Esophagus muscularis mucosa (tissue), 4 donors: ENCODE measurements around the gene SMIM44. TPM values are rescaled to one million over a fixed set of nuclear protein-coding genes. Genes with fewer than 3 reads are reported as not detected.
A peak's percentile ranks its signal among the peaks of the same experiment; 100 is the strongest.

ENCODE experiments used
- DNase-seq: peaks from one replicate; pipeline ENCODE4 v3.0.0-alpha.2; 2017; ENCODE audit errors: extremely low spot score
- H3K27ac ChIP-seq, 4 donors: fragments of 200-600 bp; sonication (generic); replicated peaks in 1 of 4; 1 replicate in 3 of 4; 2 replicates in 1 of 4; pipeline ENCODE4 v1.5.1; 2016 to 2019; ENCODE audit warnings: mild to moderate bottlenecking in 1 of 4
- H3K27me3 ChIP-seq, 4 donors: fragments of 200-600 bp; sonication (generic); one replicate each; pipeline versions ENCODE4 v1.5.1 to v1.6.0; 2016 to 2019
- H3K36me3 ChIP-seq, 4 donors: fragments of 200-600 bp; sonication (generic); one replicate each; pipeline ENCODE4 v1.5.1; 2016 to 2019
- H3K4me1 ChIP-seq, 4 donors: fragments of 200-600 bp; sonication (generic); one replicate each; pipeline ENCODE4 v1.5.1; 2016 to 2019
- H3K4me3 ChIP-seq, 4 donors: fragments of 200-600 bp; sonication (generic); 1 replicate in 2 of 4; 2 replicates in 2 of 4; pipeline ENCODE4 v1.5.1; 2016 to 2019; ENCODE audit warnings: mild to moderate bottlenecking in 4 of 4, moderate library complexity in 1 of 4
- H3K9me3 ChIP-seq, 4 donors: fragments of 200-600 bp; sonication (generic); 1 replicate in 3 of 4; 2 replicates in 1 of 4; pipeline ENCODE4 v1.5.1; 2016 to 2019
- EP300 ChIP-seq: sonication (generic); formaldehyde crosslinking; IDR thresholded peaks from one replicate; pipeline ENCODE4 v1.6.1; 2017; ENCODE audit warnings: antibody characterized with exemption
- POLR2A ChIP-seq: fragments of 450-650 bp; IDR thresholded peaks from one replicate; pipeline ENCODE4 v1.6.1; 2017; ENCODE audit warnings: antibody characterized with exemption, moderate library complexity, mild to moderate bottlenecking, low read depth
- POLR2AphosphoS5 ChIP-seq, 2 donors: sonication (generic); formaldehyde crosslinking; IDR thresholded peaks; one replicate each; pipeline ENCODE4 v1.6.1; 2017; ENCODE audit warnings: antibody characterized with exemption in 2 of 2
- WGBS: methylation state at CpG from one replicate; pipeline ENCODE4 v1.1.5; 2018; 5-methylcytosine and 5-hydroxymethylcytosine counted together
- intact Hi-C: fragments of 100-400 bp; cut with DNase I; formaldehyde crosslinking; loops from one replicate; pipeline ENCODE4 v1.15.1; 2023
- total RNA-seq, 4 donors: library from RNA; depleted of rRNA; stranded (reverse); fragments of >200 nt; gene quantifications; one replicate each; pipeline versions ENCODE4 v1.1.0 to v1.2.1, GENCODE V29; 2016
- TF ChIP-seq, protein P1 (sequence below), 3 experiments: fragments of 200-600 bp in 2 of 3; fragments of 450-650 bp in 1 of 3; sonication (generic) in 2 of 3; IDR thresholded peaks; one replicate each; pipeline ENCODE4 v1.5.1; 2017 to 2019; ENCODE audit warnings: antibody characterized with exemption in 3 of 3, mild to moderate bottlenecking in 2 of 3, moderate library complexity in 1 of 3

Gene SMIM44
- total RNA-seq, 4 donors from 2014 or later, result not detected

DNA sequence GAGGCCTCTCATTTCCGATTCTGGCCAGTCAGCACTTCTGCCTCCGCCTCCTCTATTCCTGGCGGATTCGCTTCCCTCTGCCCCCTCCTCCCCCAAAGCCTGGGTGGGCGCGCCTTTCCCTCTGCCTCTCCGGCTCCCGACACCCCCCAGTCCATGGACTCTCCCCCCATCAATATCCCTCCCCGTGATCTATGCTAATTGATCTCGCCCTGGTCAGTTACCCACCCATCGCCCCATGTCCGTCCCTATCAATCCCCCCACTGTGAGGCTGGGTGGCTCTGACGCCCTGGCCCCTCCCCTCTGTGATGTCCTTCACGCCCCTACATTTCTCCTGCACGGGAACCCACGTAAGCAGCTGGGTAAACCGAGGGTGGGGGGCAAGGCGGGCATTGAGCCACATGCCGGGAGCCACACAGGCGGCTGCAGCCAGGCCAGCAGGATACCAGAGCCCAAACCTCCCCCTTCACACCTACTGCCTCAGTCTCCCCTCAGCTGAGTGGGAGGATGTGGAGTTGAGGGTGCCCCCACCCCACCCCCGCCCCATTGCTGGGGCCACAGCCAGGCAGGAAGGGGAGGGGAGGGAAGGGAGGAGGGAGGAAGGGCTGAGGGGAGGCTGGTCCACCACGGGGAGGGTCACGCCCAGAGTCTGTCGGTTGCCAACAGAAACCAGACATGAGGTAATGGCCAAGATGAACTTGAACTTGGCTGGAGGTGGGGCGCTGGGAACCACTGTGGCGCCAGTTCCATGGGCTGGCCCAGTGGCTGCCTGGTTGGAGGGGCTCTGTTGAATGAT, 24.0 kb downstream of the SMIM44 start:
- Histone ChIP-seq H3K9me3 (no peaks in the 10 kb centered on the region), H3K27me3 (no peaks in the 10 kb centered on the region), H3K4me3 (peak overlapping the region in 3 of 4 donors; percentile 12 to 29 (median 29)), H3K4me1 (peaks cover 41 to 98% (median 90%) of the 10 kb centered on the region in 4 donors), H3K27ac (peak overlapping the region; percentile 84 to 91 (median 89)), H3K36me3 (peaks cover 36 to 84% (median 73%) of the 10 kb centered on the region in 4 donors)
- DNase-seq, result peak; percentile 97
- 18% methylated on average over 25 of the region's 26 CpGs for WGBS
- intact Hi-C loops, result no loop called here
- TF ChIP-seq POLR2AphosphoS5 (IDR thresholded peaks at IDR 0.05), result peak; percentile 54 to 84
- TF ChIP-seq POLR2A, result no peak
- TF ChIP-seq EP300, result no peak

DNA sequence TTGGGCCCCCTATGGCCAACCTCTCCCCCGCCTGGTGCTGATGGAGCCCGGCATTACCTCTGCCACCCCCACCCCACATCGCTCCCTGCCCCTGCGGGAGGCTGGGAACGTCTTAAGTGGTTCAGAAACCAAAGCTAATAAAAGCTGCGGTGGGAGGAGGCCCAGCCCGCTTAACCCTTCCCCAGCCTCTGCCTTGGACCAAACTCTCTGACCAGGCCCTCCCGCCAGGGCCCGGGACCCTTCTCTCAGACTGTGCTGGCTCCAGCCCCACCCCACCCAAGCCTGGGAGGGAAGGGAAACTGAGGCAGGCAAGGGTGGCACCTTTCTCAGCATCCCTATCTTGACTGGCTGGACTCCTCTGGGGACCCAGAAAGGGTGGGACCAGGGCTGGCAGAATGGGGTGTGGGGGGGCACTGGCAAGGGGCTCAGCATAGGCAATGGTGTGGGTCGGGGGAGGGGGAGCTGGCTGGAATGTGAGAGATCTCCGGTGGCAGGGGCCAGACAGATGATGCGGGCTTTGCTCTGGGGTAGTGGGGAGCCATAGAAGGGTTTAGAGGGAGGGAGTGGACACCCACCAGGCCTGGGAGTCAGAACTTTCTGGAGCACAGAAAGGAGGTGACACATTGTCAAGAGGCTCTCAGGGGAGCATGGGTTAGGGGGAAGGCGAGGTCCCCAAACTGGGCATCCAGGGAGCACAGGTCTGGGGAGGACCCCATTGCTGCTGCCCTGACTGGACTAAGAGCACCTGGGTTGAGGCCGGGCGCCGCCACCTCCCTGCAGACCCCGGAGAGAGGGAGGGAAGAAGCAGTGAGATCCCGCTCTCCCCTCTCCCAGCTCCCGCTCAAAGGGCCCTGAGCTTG, 24.8 kb downstream of the SMIM44 start:
- TF ChIP-seq, protein P1, sequence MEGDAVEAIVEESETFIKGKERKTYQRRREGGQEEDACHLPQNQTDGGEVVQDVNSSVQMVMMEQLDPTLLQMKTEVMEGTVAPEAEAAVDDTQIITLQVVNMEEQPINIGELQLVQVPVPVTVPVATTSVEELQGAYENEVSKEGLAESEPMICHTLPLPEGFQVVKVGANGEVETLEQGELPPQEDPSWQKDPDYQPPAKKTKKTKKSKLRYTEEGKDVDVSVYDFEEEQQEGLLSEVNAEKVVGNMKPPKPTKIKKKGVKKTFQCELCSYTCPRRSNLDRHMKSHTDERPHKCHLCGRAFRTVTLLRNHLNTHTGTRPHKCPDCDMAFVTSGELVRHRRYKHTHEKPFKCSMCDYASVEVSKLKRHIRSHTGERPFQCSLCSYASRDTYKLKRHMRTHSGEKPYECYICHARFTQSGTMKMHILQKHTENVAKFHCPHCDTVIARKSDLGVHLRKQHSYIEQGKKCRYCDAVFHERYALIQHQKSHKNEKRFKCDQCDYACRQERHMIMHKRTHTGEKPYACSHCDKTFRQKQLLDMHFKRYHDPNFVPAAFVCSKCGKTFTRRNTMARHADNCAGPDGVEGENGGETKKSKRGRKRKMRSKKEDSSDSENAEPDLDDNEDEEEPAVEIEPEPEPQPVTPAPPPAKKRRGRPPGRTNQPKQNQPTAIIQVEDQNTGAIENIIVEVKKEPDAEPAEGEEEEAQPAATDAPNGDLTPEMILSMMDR (IDR thresholded peaks at IDR 0.05), result no peak
- TF ChIP-seq POLR2A (no peak), EP300 (no peak), POLR2AphosphoS5 (IDR thresholded peaks at IDR 0.05) (no peak)
- H3K4me1 ChIP-seq, result peaks cover 35 to 98% (median 88%) of the 10 kb centered on the region in 4 donors
- no peaks in the 10 kb centered on the region for H3K27me3 ChIP-seq
- no peak for DNase-seq
- no peaks in the 10 kb centered on the region for H3K9me3 ChIP-seq
- H3K36me3 ChIP-seq, result peaks cover 36 to 84% (median 73%) of the 10 kb centered on the region in 4 donors
- WGBS, result 43% methylated on average over 18 of the region's 19 CpGs
- H3K27ac ChIP-seq, result peak overlapping the region; percentile 84 to 91 (median 89)
- peak overlapping the region in 3 of 4 donors; percentile 12 to 29 (median 29) for H3K4me3 ChIP-seq
- intact Hi-C loops, result no loop called here

DNA sequence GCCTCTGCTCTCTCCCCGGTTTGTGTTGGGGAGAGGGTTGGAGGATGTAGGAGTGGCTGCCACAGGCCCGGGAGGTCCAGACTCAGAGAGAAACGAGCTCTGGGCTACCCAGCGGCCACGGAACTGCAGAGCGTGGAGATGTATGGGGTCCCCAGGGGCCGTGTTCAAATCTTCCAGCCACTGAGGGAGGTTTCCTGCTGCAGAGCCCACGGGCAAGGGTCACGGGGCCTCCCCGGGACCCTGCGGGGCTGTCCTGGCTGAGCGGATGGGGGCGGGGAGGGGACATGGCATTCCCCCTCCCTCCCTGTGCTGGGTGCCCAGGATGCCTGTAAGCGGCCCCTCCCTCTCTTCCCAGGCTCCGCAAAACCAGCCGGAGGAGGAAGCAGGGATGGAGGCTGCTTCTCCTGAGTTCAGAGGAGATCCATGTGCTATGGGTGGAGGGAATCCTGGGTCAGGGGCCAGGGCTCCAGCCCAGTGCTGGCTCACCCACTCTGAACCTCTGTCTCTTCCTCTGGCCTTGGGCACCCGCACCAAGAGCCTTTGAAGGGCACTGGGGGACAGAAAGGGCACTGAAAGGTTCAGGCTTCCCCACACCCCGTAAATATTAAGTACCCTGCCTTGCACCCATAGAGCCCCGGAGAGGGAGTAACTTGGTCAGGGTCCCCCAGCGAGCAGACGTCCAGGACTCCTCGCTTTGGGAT, 25.6 kb downstream of the SMIM44 start:
- Histone ChIP-seq H3K36me3 (peaks cover 36 to 84% (median 73%) of the 10 kb centered on the region in 4 donors), H3K9me3 (no peaks in the 10 kb centered on the region), H3K4me3 (no peak overlapping the region), H3K27me3 (no peaks in the 10 kb centered on the region), H3K27ac (peak overlapping the region; percentile 84 to 91 (median 89)), H3K4me1 (peaks cover 35 to 94% (median 83%) of the 10 kb centered on the region in 4 donors)
- no peak for DNase-seq
- intact Hi-C loops, result no loop called here
- TF ChIP-seq EP300 (no peak), POLR2AphosphoS5 (IDR thresholded peaks at IDR 0.05) (peak; percentile 14 to 46)
- WGBS, result 43% methylated on average over 10 of the region's 22 CpGs

DNA sequence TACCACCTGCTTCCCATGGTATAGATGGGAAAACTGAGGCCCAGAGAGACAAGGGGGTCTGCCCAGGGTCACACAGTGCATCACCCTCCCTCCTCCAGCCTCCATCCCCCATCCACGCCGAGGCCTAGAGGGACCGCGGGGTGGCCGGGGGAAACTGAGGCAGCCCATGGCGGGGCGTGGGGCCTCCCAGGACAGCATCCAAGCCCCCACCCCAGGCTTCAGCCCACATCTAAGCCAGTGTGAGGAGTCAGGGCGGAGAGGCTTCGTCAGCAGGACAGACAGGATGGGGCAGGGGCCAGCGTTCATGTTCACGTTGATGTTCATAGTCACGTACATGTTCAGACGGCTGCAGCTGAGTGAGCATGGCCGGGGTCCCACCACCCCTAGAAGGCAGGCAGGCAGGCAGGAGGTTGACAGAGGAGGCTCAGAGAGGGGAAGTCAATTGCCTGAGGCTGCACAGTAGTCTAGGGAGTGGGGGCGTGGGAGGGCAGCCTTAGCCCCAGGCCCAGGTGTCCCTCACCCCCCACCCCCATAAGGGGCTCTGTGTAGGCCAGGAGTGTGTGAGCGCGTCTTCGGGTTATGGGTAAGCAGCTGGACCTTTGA, 26.2 kb downstream of the SMIM44 start:
- intact Hi-C loops, result no loop called here
- Histone ChIP-seq H3K9me3 (no peaks in the 10 kb centered on the region), H3K36me3 (peaks cover 38 to 84% (median 73%) of the 10 kb centered on the region in 4 donors), H3K4me3 (no peak overlapping the region), H3K27me3 (no peaks in the 10 kb centered on the region), H3K4me1 (peaks cover 35 to 94% (median 84%) of the 10 kb centered on the region in 4 donors), H3K27ac (peak overlapping the region; percentile 84 to 91 (median 89))
- no peak for DNase-seq
- TF ChIP-seq POLR2A, result no peak
- TF ChIP-seq POLR2AphosphoS5 (IDR thresholded peaks at IDR 0.05), result no peak
- TF ChIP-seq EP300, result no peak
- TF ChIP-seq, protein P1 (IDR thresholded peaks at IDR 0.05), result no peak
- WGBS, result 62% methylated on average over 16 of the region's 18 CpGs

DNA sequence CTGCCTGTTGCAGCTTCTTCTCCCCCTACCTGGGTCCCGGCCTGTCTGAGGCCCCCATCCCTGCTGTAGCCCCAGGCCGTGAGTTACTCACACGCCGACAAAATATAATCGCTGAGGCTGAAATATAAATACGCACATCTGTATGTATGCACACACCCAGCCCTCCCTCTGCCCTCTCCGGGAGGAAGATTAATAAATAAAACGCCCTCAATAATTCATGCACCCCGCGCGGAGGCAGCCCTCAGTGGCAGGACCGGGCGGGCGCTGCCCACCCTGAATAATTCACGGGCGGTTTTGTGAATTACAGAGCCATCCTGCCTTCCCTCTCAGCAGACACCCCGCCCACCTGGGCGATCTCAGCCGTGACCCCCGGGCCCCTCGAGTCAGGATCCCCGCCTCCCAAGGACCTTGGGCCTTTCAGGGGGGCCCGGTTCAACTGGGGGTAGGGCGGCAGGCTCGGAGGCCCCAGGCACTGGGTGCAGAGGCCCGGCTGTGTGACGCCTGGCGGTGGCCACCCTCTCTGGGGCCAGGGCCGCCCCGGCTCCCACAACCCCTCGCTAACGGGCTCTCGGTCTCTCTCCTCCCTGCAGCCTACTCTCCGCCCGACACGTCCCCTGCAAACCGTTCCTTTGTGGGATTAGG, 27.2 kb downstream of the SMIM44 start:
- intact Hi-C loops, result no loop called here
- H3K4me3 ChIP-seq, result no peak overlapping the region
- H3K27ac ChIP-seq, result peak overlapping the region; percentile 84 to 91 (median 89)
- no peak for DNase-seq
- peaks cover 44 to 94% (median 88%) of the 10 kb centered on the region in 4 donors for H3K4me1 ChIP-seq
- WGBS, result 78% methylated on average over 30 of the region's 37 CpGs
- H3K36me3 ChIP-seq, result peaks cover 38 to 80% (median 72%) of the 10 kb centered on the region in 4 donors
- no peaks in the 10 kb centered on the region for H3K9me3 ChIP-seq
- no peaks in the 10 kb centered on the region for H3K27me3 ChIP-seq
- TF ChIP-seq EP300 (no peak), POLR2AphosphoS5 (IDR thresholded peaks at IDR 0.05) (no peak), POLR2A (no peak)
- TF ChIP-seq, protein P1 (IDR thresholded peaks at IDR 0.05), result no peak
